Measurements from ENCODE around the gene FAM9C.

FAM9C gene

GRCh38 chrX:13009844-13010243 lies 34.6 kb downstream of the FAM9C start (continued):
- no peak for TF ChIP-seq CREB5 (CRISPR knock-in tag; IDR thresholded peaks at IDR 0.05; ENCODE audit: low read depth)

GRCh38 chrX:13009273-13009672 lies 35.1 kb downstream of the FAM9C start:
- TF ChIP-seq RARB (CRISPR knock-in tag; IDR thresholded peaks at IDR 0.05): no peak
- TF ChIP-seq TSHZ2 (CRISPR knock-in tag; IDR thresholded peaks at IDR 0.05): no peak
- no peak for TF ChIP-seq ARNTL (CRISPR knock-in tag; IDR thresholded peaks at IDR 0.05; ENCODE audit: borderline replicate concordance, low read depth)
- TF ChIP-seq ZNF565 (CRISPR knock-in tag; conservative IDR thresholded peaks at IDR 0.05; ENCODE audit: low read depth): no peak
- no peak for TF ChIP-seq ZNF8 (CRISPR knock-in tag; IDR thresholded peaks at IDR 0.05)
- TF ChIP-seq BACH2 (CRISPR knock-in tag; IDR thresholded peaks at IDR 0.05; ENCODE audit: borderline replicate concordance): no peak
- TF ChIP-seq CSRNP3 (CRISPR knock-in tag; IDR thresholded peaks at IDR 0.05): no peak
- no peak for TF ChIP-seq CREB5 (CRISPR knock-in tag; IDR thresholded peaks at IDR 0.05; ENCODE audit: low read depth)
- no peak for TF ChIP-seq SNAI2 (CRISPR knock-in tag; IDR thresholded peaks at IDR 0.05)
- TF ChIP-seq OSR1 (CRISPR knock-in tag; IDR thresholded peaks at IDR 0.05): no peak
- TF ChIP-seq ZFP30 (CRISPR knock-in tag; IDR thresholded peaks at IDR 0.05): no peak
- no peak for TF ChIP-seq TOX (CRISPR knock-in tag; IDR thresholded peaks at IDR 0.05; ENCODE audit: borderline replicate concordance)
- TF ChIP-seq CSDC2 (CRISPR knock-in tag; IDR thresholded peaks at IDR 0.05): no peak
- no peak for TF ChIP-seq ZFP3 (CRISPR knock-in tag; IDR thresholded peaks at IDR 0.05)
- no peak for TF ChIP-seq ZNF70 (CRISPR knock-in tag; IDR thresholded peaks at IDR 0.05)
- ATAC-seq: no peak

GRCh38 chrX:13008851-13009250 lies 35.6 kb downstream of the FAM9C start:
- TF ChIP-seq TSHZ2 (CRISPR knock-in tag; IDR thresholded peaks at IDR 0.05) (no peak), ESRRG (CRISPR knock-in tag; IDR thresholded peaks at IDR 0.05) (no peak), BACH2 (CRISPR knock-in tag; IDR thresholded peaks at IDR 0.05; ENCODE audit: borderline replicate concordance) (no peak), CREB5 (CRISPR knock-in tag; IDR thresholded peaks at IDR 0.05; ENCODE audit: low read depth) (no peak), TCF4 (CRISPR knock-in tag; IDR thresholded peaks at IDR 0.05; ENCODE audit: borderline replicate concordance) (no peak)
- ATAC-seq: no peak

- ATAC-seq: peak; percentile 57
- TF ChIP-seq SNAI2 (CRISPR knock-in tag; IDR thresholded peaks at IDR 0.05): no peak
- TF ChIP-seq ARNTL (CRISPR knock-in tag; IDR thresholded peaks at IDR 0.05; ENCODE audit: borderline replicate concordance, low read depth): no peak
- no peak for TF ChIP-seq TSHZ2 (CRISPR knock-in tag; IDR thresholded peaks at IDR 0.05)
- TF ChIP-seq ZFP3 (CRISPR knock-in tag; IDR thresholded peaks at IDR 0.05): no peak
These were observed 36.3 kb downstream of the FAM9C start for GRCh38 chrX:13008189-13008533.
